ENCODE results near the gene C3orf22.

Gene C3orf22

DNA sequence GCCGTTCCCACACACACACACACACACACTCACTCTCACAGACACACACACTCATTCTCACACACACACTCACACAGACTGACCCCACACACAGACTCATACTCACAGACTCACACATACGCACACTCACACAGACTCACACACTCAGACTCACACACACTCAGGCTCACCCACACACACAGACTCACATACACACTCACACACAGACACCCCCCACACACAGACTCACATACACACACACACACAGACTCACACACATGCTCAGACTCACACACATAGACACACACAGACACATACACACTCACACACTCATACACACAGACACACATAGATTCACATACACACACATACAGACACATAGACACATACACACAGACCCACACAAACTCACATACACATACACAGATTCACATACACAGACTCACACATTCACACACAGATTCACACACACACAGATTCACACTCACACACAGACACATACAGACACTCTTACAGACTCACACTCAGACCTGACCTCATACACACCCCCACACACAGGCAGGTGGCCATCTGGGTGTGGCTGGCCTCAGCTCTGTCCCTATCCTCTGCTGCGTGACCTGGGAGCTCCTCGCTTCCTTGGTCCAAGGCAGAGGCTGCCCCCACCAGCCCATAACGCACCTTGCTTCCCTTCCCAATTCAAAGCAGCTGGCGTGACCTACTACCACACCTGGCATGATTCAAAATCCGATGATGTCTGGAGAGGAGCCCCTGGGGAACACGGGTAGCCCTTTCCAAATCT, 1.9 kb downstream of the C3orf22 start:
- no peak for DNase-seq (ENCODE audit: low read depth)

- DNase-seq (ENCODE audit: low read depth) = no peak
Measured at GRCh38 chr3:126555795-126556636, 2.7 kb downstream of the C3orf22 start.

DNA sequence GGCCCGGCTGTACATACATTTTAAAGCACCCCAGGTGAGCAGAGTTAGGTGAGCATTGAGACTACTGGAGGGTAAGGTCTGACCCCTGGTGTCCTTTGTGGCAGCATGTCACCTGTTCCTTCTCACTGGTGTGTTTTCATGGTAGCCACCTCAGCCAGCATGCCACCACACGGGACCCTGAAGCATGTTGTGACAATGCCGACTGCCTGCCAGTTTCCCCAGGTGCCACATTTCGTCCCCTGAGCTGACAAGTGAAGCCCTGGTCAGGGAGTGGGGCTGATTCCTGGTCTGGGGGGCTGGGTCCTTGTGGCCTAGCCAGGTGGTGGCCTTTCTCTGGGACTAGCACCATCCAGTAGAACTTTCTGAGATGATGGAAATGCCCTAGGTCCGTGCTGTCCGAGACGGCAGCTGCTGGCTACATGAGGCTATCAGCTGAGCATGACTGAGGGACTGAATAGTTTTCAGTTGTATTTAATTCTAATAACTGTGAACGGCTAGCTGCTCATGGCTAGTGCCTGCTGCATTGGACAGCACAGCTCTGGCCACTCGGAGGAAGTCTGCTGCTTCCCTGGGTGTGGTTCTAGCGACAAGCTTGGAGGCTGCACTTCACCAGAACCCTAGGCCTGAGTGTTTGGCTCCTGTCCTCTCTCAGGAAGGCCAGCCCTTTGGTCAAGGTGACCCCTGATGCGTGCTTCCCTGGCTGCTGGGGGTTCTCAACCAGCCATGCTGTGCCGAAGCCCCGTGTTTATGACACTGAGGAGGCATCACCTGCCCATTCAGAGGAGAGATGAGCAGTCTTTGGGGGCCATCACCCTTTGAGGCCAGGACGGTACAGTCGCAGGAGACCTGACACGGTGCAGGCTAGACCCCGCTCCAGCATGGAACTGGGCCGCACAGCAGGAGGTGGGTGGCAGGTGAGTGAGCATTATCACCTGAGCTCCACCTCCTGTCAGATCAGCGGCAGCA, 3.9 kb downstream of the C3orf22 start:
- no peak for DNase-seq (ENCODE audit: low read depth)

DNA sequence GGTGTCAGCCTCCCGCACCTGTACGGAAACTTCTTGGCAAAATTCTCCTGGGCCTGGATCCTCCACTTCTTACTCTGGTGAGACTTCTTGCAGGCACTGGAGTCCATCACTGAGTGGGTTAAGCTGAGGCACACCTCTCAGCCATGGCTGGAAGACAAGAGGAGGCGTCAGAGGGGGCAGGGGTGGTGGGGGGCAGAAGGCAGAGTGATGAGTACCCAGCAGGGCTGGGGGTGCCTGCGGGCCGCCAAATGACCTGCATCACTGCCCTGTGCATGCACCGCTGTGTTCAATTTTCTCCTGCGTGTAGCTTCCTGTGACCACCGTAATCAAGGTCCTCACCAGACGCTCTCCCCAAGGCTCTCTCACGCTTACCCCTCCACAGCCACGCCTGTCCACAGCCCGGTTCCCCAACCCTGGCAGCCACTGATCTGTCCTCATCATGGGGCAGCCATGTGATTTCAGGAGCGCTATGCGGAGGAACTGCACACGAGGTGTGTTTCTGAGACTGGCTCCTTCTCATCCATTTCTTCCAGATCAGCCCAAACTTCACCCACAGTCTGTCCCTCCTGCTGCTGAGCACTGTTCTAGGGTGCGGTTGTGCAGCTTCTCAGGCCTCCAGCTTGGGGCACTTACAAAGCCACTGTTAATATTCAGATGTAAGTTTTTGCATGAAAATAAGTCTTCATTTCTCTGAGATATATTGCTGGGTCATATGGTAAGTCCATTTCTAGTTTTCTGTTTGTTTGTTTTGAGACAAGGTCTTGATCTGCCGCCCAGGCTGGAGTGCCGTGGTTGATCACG, 5.2 kb downstream of the C3orf22 start:
- DNase-seq (ENCODE audit: low read depth) = no peak

- DNase-seq (ENCODE audit: low read depth) = no peak
Measured at GRCh38 chr3:126552688-126553283, 5.9 kb downstream of the C3orf22 start.

- DNase-seq (ENCODE audit: low read depth) = no peak
Measured at GRCh38 chr3:126551839-126552687, 6.7 kb downstream of the C3orf22 start.

GRCh38 chr3:126551121-126551838, 7.5 kb downstream of the C3orf22 start:
- DNase-seq (ENCODE audit: low read depth) = no peak

GRCh38 chr3:126550488-126551051, 8.2 kb downstream of the C3orf22 start:
- no peak for DNase-seq (ENCODE audit: low read depth)

DNA sequence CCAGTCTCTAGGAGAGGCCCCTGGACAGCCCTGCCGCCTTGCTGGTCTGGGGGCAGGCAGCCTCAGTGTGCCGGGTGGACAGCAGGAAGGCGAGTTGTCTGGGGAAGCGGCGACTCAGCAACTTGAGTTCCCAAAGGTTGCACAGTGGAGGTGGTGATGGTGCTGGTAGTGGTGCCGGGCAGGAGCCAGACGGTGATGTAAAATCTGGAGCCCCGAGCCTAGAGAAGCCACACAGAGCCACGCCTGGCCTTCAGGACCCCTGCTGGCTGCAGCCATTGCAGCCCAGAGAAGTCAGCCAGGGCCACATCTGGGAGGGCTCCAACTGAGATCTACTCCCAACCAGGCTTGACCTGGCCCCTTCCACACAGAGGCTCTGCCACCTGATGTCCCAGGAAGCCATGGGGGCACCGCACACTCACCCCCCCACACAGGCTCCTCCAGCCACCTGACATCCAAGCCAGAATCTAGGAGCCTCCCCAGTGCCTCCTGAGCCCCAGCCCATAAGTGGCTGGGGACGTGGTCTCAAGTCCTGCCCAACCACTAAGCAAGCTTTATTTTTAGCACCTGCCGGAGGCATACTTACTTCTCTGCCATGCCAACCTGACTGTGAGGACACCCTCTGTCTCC, 8.8 kb downstream of the C3orf22 start:
- no peak for DNase-seq (ENCODE audit: low read depth)

- no peak for DNase-seq (ENCODE audit: low read depth)
Measured at GRCh38 chr3:126548556-126549466, 9.9 kb downstream of the C3orf22 start.

DNA sequence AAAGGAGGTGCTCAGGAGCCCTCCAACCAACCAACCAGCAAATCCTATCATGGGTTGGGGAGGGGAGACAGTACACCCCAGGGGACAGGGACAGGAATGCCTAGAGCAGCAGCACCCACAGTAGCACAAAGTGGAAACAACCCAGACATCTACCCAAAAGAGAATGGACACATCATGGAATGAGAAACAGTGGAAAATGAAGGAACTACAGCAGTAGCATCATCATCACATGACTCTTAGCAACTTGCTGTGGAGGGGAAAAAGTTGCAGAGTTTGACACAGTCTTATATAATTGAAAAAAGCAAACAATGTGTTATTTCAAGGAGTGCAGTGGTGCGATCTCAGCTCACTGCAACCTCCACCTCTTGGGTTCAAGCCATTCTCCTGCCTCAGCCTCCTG, 11.0 kb downstream of the C3orf22 start:
- no peak for DNase-seq (ENCODE audit: low read depth)

DNA sequence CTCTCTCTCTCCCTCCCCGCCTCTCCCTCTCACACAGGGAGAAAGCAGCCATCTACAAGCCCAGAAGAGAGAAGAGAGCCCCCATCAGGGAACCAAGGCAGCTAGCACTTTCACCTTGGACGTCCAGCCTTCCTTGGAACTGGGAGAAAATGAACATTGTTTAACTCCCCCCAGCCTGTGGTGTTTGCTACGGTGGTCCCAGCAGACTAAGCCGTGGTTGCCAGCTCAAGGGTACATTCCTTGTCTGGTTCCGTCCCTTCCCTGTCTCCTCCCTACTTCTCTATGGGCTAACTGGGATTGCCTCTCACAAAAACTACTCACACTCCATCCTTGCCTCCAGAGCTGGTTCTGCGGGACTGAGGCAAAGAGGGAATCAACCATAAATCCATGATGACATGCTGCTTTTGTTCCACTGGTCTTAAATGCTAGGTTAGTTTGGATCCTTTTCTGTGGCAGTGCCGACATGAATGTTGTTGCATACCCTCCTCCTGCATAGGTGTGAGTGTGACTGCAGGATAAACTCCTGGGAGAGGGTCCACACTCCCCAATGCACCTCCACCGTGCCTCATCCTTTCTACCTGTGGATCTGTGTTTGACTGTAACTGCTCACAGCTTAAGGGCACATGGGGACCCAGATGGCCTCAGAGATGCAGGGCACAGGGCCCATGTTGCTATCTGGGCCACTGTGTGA, 12.0 kb downstream of the C3orf22 start:
- DNase-seq (ENCODE audit: low read depth) = no peak

DNA sequence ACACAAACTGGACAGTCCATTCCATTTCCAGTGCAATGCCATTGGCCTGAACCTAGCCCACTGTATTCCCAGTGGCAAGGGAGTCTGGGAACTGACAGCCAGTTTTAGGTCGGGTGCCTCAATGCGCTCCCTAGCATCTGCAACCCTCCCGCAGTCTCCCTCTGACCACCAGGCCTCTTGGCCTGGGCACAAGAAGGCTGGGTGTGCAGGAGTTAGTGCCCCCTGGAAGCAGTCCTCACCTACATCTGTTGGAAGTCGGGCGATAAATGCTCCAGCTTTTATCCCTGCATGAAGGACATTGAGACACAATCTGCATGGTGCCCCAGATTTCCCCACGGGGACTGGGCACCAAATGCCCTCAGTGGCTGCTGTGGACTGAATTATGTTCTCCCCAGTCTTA, 12.7 kb downstream of the C3orf22 start:
- no peak for DNase-seq (ENCODE audit: low read depth)

GRCh38 chr3:126545544-126545943, 13.2 kb downstream of the C3orf22 start:
- no peak for DNase-seq (ENCODE audit: low read depth)

- no peak for DNase-seq (ENCODE audit: low read depth)
Measured at GRCh38 chr3:126544596-126545281, 14.0 kb downstream of the C3orf22 start.

GRCh38 chr3:126543457-126544061, 15.2 kb downstream of the C3orf22 start:
- DNase-seq (ENCODE audit: low read depth) = no peak
